ENCODE measurements around the gene RIN3.

GRCh38 chr14:92635896-92636295, 122.3 kb downstream of the RIN3 start:
- TF ChIP-seq POLR2A (IDR thresholded peaks at IDR 0.05) (no peak), CTCF (IDR thresholded peaks at IDR 0.05) (no peak)

All from gastroesophageal sphincter (tissue), 3 donors.